ENCODE data around the gene HYAL3. TPM values are rescaled to one million over a fixed set of nuclear protein-coding genes. Genes with fewer than 3 reads are reported as not detected.

The HYAL3 gene
- total and polyA plus RNA-seq, 2 of the 13 experiments (the other 11 are each of a cell fraction or from before 2014, with no cell fraction given) = 5.5 to 10.4 TPM

GRCh38 chr3:50303013-50303815 lies 4.0 kb upstream of the HYAL3 start, which contains the start of gene HYAL1 (continued):
- TF ChIP-seq HNF4A (CRISPR knock-in tag; IDR thresholded peaks at IDR 0.05) = peak; percentile 39; the same call in 1 of the 2 replicates
- no peak for TF ChIP-seq CHD4 (IDR thresholded peaks at IDR 0.05; ENCODE audit: borderline replicate concordance, low read length)
- TF ChIP-seq MAF1 (CRISPR knock-in tag; IDR thresholded peaks at IDR 0.05; ENCODE audit: borderline replicate concordance) = peak; percentile 70; the same call in 1 of the 2 replicates
- 0 out of 2 replicates have a peak, but pooled peaks have one; percentile 76 for TF ChIP-seq ZNF569 (CRISPR knock-in tag; IDR thresholded peaks at IDR 0.05; ENCODE audit: borderline replicate concordance)
- no peak for TF ChIP-seq ZNF558 (CRISPR knock-in tag; IDR thresholded peaks at IDR 0.05; ENCODE audit: borderline replicate concordance)
- no peak for TF ChIP-seq EEA1 (CRISPR knock-in tag; IDR thresholded peaks at IDR 0.05; ENCODE audit: borderline replicate concordance)
- TF ChIP-seq ZNF362 (CRISPR knock-in tag; IDR thresholded peaks at IDR 0.05; ENCODE audit: borderline replicate concordance) = 0 out of 2 replicates have a peak, but pooled peaks have one; percentile 47
- TF ChIP-seq TBX3 (IDR thresholded peaks at IDR 0.05; ENCODE audit: borderline replicate concordance) = no peak
- TF ChIP-seq MTA3 (CRISPR knock-in tag; IDR thresholded peaks at IDR 0.05) = no peak
- no peak for TF ChIP-seq TOPORS (CRISPR knock-in tag; IDR thresholded peaks at IDR 0.05)
- TF ChIP-seq UBTF (CRISPR knock-in tag; IDR thresholded peaks at IDR 0.05) = peak; percentile 65
- no peak for TF ChIP-seq SRF (IDR thresholded peaks at IDR 0.05; ENCODE audit: low read depth, low read length)
- TF ChIP-seq ATF5 (CRISPR knock-in tag; IDR thresholded peaks at IDR 0.05; ENCODE audit: low read depth) = no peak; the same call in 1 of the 2 replicates
- TF ChIP-seq ZNF589 (CRISPR knock-in tag; conservative IDR thresholded peaks at IDR 0.05) = no peak
- TF ChIP-seq, protein P1, sequence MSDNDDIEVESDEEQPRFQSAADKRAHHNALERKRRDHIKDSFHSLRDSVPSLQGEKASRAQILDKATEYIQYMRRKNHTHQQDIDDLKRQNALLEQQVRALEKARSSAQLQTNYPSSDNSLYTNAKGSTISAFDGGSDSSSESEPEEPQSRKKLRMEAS (IDR thresholded peaks at IDR 0.05) = peak; percentile 82
- TF ChIP-seq NFE2 (CRISPR knock-in tag; IDR thresholded peaks at IDR 0.05) = no peak
- TF ChIP-seq THYN1 (CRISPR knock-in tag; IDR thresholded peaks at IDR 0.05; ENCODE audit: borderline replicate concordance, low read depth) = no peak; the same call in 1 of the 2 replicates
- no peak for TF ChIP-seq CHD2 (IDR thresholded peaks at IDR 0.05; ENCODE audit: low read depth, low read length)
- TF ChIP-seq, protein P2, sequence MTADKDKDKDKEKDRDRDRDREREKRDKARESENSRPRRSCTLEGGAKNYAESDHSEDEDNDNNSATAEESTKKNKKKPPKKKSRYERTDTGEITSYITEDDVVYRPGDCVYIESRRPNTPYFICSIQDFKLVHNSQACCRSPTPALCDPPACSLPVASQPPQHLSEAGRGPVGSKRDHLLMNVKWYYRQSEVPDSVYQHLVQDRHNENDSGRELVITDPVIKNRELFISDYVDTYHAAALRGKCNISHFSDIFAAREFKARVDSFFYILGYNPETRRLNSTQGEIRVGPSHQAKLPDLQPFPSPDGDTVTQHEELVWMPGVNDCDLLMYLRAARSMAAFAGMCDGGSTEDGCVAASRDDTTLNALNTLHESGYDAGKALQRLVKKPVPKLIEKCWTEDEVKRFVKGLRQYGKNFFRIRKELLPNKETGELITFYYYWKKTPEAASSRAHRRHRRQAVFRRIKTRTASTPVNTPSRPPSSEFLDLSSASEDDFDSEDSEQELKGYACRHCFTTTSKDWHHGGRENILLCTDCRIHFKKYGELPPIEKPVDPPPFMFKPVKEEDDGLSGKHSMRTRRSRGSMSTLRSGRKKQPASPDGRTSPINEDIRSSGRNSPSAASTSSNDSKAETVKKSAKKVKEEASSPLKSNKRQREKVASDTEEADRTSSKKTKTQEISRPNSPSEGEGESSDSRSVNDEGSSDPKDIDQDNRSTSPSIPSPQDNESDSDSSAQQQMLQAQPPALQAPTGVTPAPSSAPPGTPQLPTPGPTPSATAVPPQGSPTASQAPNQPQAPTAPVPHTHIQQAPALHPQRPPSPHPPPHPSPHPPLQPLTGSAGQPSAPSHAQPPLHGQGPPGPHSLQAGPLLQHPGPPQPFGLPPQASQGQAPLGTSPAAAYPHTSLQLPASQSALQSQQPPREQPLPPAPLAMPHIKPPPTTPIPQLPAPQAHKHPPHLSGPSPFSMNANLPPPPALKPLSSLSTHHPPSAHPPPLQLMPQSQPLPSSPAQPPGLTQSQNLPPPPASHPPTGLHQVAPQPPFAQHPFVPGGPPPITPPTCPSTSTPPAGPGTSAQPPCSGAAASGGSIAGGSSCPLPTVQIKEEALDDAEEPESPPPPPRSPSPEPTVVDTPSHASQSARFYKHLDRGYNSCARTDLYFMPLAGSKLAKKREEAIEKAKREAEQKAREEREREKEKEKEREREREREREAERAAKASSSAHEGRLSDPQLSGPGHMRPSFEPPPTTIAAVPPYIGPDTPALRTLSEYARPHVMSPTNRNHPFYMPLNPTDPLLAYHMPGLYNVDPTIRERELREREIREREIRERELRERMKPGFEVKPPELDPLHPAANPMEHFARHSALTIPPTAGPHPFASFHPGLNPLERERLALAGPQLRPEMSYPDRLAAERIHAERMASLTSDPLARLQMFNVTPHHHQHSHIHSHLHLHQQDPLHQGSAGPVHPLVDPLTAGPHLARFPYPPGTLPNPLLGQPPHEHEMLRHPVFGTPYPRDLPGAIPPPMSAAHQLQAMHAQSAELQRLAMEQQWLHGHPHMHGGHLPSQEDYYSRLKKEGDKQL (CRISPR knock-in tag; IDR thresholded peaks at IDR 0.05; ENCODE audit: low read depth) = no peak
